T-helper 9 cell (primary cell): ENCODE results near the gene PLAGL1.

Source experiments
- DNase-seq: peaks from one replicate; pipeline ENCODE4 v3.0.0-alpha.2; 2020

PLAGL1 gene

DNA sequence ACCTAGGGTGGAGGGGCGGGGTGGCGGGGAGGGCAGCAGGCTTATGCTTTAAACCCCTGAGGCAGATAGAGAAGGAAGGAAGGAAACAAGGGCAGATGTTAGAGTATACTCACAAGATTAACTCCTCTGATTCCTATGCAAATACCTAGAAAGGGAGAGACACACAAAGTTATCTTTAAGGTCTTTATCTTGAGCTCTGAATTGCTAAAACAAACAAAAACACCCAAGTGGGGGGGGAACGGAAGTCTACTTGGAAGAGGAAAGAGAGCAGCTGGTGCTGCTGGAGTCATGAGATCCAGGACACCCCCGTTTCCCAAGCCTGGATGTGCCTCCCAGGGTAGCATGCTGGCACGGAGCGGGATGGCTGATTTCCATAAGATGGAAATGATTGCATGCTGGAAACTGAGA, 43.4 kb downstream of the PLAGL1 start:
- no peak for DNase-seq

DNA sequence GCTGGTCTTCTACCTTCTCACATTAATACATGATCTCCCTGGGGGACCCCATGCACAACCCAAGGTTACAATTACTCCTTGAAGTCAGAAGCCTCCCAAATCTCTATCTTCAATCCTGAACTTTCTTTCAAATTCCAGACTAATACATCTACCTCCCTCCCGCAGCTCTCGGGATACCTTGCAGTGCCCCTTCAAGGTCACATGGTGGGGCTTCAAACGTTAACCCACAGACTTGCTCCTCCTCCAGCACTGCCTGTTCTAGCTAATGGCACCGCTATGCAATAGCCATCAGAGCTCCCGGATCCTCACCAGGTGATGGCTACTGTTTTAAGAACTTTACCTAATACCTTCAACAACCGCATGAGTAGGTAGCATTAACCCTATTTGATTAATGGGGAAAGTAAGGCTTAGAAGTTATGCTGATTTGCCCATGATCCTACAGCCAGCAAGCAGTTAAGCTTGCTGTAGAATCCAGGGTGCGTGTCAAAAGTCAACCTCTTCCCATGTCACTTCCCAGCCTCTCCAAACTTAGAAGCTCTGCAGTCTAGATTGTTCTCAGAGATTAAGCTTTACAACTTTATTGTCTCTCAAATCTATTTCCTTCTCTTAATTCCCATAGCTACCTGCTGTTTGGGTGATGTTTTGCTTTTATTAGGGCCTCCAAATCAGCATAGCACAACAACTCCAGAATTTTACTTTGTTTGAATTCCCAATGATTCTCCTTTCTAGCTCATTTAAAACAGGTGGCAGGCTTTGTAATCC, 44.7 kb downstream of the PLAGL1 start:
- DNase-seq: no peak

- DNase-seq: no peak
Measured at GRCh38 chr6:143961886-143962878, 45.9 kb downstream of the PLAGL1 start.

DNA sequence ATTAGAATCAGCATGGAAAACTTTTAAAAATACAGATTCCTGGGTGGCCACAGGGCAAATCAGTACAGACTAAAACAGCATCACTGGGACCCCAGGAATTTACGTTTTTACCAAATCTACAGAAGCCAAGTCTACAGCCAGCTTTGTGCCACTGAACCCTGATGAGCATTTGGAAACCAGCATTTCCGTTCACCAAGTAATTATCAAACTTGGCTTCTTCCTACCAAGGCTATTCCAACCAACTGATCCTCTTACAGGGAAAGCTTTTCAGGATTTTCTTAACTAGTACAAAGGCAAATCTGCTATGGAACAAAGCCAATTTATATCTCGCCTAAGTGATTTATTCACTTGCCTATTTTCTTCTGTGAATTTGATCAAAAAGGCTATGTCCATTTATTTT, 47.0 kb downstream of the PLAGL1 start:
- DNase-seq: no peak

- no peak for DNase-seq
Measured at GRCh38 chr6:143959927-143960326, 48.1 kb downstream of the PLAGL1 start.

GRCh38 chr6:143958839-143959399, 49.1 kb downstream of the PLAGL1 start:
- no peak for DNase-seq

- no peak for DNase-seq
Measured at GRCh38 chr6:143957679-143958274, 50.3 kb downstream of the PLAGL1 start.

DNA sequence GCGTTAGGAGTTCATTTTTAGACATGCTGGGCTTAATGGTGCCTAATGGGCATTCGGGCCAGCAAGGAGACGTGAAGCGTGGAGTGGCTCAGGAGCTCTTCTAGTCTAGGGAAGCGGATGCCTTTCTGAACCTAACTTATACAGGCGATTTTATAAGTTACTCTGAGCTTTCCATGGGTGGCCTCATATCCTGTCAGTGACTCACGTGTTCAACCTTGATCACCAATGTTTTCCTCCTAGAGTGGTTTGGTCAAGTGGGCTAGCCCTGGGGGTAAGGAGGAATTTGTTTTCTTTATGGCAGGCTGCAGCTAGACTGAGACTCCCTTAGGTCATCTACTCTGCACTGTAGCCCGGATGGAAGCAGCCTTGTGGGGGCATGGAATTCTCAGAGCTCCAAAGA, 52.1 kb downstream of the PLAGL1 start:
- no peak for DNase-seq

DNA sequence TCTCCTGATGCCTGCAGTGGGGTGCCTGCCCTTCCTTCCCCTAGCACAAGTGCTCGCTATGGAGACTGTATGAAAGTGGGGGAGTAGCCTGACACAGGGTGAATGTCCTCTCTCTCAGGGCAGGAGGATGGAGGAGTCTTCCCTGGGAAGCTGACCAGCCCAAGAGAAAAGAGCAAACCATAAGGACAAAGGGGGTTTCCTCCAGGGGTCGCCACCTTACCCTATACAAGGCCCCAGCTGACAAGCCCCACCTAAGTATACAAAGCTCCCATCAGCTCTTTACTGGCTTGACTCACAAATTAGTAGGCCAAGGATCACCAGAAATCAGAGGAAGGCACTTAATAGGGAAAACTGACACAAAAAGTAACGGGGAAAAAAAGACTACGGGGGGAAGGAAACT, 54.1 kb downstream of the PLAGL1 start:
- no peak for DNase-seq

DNA sequence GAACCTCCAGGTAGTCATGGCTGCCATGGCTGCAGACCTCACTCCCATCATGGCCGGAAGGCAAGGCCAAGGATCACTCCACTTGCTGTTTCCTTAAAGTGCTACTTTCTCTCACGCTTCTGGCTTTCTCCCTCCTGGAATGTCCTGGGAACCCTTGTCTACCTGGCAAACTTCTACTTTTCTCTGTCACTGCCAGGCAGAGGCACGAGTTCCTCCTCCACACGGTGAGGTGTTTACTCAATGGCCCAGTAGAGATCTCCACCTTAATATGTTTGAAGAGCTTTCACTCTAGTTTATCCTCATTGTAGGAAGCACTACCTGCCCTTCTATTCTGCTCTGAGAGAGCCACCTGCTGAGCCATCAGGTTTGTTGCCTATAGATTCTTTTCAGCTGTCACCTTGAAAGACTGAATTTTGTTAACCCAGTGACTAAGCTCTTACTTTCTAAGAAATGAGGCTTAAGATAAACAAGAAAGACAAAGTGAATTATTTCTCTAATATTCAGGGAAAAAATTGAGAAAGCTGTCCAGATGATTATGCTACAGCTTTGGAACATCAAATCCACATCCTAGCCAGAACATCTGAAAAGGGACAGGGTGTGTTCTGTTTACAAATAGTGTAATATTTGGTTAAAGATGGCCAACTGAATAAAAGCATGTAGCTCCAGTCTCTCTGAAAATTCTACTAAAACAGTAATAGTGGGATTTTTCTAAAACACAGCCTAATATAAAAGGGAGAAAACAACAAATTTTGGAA, 54.9 kb downstream of the PLAGL1 start:
- DNase-seq: no peak

GRCh38 chr6:143952060-143952778, 55.8 kb downstream of the PLAGL1 start:
- no peak for DNase-seq

GRCh38 chr6:143950875-143951274, 57.2 kb downstream of the PLAGL1 start:
- no peak for DNase-seq

- DNase-seq: no peak
Measured at GRCh38 chr6:143949962-143950361, 58.1 kb downstream of the PLAGL1 start.

DNA sequence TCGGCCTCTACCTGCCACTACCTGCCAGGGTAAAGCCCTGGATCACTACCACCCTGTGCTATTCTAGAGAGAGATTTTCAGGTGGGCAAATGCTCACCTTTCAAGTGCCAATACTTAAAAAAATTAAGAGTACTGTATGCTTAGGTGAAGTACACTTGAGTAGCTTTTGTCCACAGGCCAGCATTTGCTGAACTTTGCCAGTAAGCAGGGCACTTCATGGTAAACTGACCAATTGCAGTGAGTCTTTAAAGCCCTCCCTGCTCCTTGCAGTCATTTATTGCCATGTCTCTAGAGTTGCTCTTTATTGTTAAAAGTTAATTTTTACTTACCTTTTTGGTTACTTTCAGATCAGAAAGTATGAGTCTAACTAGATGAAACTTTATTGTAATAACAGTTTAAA, 58.5 kb downstream of the PLAGL1 start:
- DNase-seq: no peak

DNA sequence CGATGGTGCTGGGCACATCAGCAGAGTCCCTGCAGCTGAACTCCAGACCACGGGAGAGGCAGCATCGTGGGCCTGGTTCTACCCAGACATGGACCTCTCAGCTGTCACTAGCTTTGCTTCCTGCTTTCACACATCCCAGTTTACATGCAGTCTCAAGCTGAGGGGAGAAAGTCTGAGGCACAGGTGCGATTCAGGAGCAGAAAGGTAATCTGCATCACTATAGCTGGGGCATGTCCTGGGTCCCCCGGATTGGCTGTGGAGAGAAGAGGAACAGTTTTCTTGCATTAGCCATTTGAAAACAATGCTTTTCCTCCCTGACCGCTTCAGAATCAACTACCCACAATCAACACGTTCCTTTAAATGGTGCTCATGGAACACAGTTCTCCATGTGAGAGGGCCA, 59.9 kb downstream of the PLAGL1 start:
- DNase-seq: no peak

DNA sequence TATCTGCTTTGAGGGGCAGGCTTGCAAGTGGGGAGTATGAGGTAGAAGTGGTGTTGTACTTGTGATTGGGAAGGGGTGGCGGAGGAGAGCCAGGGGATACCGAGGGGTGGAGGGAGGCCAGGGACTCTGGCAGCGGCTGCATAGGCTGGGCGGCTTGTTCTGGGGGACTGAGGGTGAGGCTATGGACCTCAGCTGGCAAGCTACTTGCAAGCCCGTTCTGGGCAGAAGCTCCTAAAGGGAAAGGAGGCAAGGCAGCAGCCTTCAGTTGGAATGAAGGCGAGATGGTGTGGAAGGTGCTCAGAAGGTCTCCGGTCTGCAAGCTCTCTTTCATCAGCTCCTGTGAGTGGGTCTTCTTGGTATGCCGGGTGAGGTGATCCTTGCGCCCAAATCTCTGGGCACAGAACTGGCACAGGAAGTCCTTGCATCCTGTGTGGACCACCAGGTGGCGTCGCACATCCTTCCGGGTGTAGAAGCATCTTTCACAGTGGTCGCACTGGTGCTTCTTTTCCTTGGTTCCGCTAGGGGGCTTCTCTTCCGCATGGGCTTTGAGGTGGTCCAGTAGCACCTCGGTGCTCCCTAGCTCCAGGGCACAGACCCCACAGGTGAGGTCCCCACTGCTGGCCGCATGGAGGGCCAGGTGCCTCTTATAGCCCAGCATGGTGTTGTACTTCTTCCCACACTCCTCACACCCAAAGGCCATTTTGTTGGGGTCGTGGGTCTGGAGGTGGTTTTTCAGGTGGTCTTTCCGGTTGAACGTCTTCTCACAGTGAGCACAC, 66.0 kb downstream of the PLAGL1 start:
- DNase-seq: peak; percentile 33

- peak; percentile 31 for DNase-seq
Measured at GRCh38 chr6:143940011-143940597, 68.0 kb downstream of the PLAGL1 start.

- no peak for DNase-seq
Measured at GRCh38 chr6:143939364-143939763, 68.7 kb downstream of the PLAGL1 start.

DNA sequence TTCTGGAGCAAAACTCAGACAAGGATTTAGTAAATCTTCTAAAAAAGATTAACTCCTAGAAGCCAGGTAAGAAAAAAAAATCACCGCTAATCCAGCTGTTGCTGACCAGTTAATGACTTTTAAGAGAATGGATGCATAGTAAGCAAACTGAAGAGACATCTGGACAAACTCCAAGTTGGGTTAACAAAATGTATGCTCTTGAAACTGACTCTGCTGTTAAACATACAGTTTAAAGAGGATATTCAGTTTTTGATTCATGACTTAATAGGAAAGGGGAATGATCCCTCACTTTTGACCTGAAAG, 70.4 kb downstream of the PLAGL1 start:
- no peak for DNase-seq
